Posterior vena cava (tissue), 2 donors: ENCODE results near the gene MEF2C. TPM values are rescaled to one million over a fixed set of nuclear protein-coding genes. Genes with fewer than 3 reads are reported as not detected.
"Not testable (repeated sequence)": the region's sequence is repeated elsewhere in the genome, so short reads cannot be mapped to it uniquely, and the experiment has no call there.

ENCODE experiments used
- DNase-seq: peaks from one replicate; pipeline ENCODE4 v3.0.0-alpha.2; 2020; ENCODE audit warnings: low spot score
- intact Hi-C, 2 donors: fragments of 100-400 bp; cut with DNase I; formaldehyde crosslinking; loops; one replicate each; pipeline versions ENCODE4 v1.14.1 to v1.14.2; 2022 to 2023
- long read RNA-seq, 2 donors: library from polyadenylated mRNA; unstranded; transcript quantifications; one replicate each; pipeline ENCODE4 v2.0.0, GENCODE V29; 2020 to 2021
- total RNA-seq, 2 donors: library from RNA; stranded (reverse); fragmentation: NEBNext Ultra II Directional; extraction: Animal tissue kit (Norgen Biotek cat#: 25700); gene quantifications; one replicate each; pipeline ENCODE4 v1.2.1, GENCODE V29; 2021
- donor health status: DM: yes; HTN: yes; CAD: no.
- donor health status: DM: yes; HTN: yes; CAD: no.

Gene MEF2C
- 10 to 100 TPM; 86.7 to 94.1 TPM for total RNA-seq
- long read RNA-seq, donor 1, partial matches to known transcripts = 2 of 29 reads
- long read RNA-seq, donor 1, other reads (novel, unspliced or antisense) = 23 of 29 reads
- long read RNA-seq, donor 2, transcript MEF2C-217 (10 exons, 3,446 nt) = major isoform, 8 of 59 reads
- long read RNA-seq, donor 2, partial matches to known transcripts = 17 of 59 reads
- long read RNA-seq, donor 2, other reads (novel, unspliced or antisense) = 30 of 59 reads

DNA sequence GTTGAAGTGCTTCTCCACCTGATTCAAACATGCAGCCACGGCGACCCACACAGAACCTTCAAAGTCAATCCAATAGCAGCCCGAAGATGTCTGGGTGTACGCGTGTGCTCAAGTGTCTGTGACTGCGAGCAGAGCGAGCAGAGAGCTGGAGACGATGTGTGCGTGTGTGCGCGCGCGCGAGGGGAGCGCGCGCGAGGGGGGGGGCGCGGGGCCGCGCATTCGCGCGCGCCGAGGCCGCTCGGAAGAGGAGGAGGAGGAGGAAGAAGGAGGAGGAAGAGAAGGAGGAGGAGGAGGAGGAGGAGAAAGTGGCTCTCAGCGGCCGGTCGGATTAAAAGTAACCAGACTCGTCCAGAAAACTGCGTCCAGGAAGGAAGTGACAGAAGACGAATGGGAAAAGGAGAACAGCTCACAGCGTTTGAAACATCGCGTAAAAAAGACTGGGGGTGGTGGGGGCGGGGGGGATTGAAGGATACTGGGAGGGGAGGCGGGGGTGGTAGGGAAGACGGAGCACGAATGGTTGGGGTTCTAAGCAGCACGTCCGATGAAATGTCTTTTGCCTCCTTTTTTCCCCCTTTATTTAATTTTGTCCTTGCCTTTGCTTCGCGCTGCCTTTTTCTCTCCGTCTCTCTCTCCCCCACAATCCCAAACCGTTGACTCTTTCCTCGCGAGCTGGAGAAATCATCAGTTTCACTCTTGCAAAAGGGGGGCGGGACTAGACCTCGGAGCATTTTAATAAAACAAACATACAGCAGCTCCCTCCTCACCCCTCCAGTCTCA lies at the start of gene MEF2C:
Gene MEF2C, minus strand, starts transcription at position 126 of the 777 bp plus-strand sequence. CDS start 59,396 bp downstream, outside the sequence.
- peak; percentile 93 for DNase-seq
- intact Hi-C loops = loop anchor here in 1 of 2 donors (5.0 to 10.0 kb wide), 2 partner anchors 48 to 96 kb away; no protein-coding TSS in a partner anchor

DNA sequence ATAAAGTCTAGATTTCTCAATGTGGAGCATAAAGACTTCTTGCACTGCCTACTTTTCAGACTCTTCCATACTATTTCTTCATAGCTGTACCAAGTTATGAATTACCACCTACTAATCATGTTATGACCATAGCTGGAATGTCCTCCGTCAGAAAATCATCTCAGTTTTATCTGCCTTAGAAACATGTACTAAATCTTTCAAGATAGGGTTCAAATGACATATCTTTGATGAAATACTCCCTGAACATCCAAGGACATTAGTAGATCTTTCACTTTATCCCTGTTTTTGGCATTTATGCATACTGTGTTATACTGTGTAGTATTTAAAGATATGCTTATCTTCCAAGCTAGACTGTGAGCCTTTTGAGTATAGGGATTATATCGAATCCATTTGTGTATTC lies 49.6 kb upstream of the MEF2C start:
- intact Hi-C loops = no loop called here

DNA sequence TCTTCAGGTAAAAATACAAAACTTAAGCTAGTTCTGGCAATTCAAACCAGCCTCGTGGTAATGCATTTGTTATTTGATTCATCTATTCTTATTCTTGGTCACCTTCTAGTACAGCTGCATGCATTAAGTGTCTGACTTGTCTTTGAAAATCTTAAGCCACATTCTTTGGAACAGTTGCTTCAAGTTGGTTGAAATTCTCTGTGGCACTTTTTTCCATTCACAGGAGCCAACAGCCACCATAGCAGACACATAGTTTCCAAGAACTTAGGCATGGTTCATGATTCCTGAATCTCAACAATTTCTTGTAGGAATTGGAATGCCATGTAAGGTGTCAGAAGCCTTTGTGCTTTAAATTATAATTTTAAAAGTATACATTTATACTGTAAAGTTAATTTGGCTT lies 47.4 kb upstream of the MEF2C start:
- intact Hi-C loops = no loop called here

More for the DNA sequence above, 49.6 kb upstream of the MEF2C start:
- DNase-seq = no peak

DNA sequence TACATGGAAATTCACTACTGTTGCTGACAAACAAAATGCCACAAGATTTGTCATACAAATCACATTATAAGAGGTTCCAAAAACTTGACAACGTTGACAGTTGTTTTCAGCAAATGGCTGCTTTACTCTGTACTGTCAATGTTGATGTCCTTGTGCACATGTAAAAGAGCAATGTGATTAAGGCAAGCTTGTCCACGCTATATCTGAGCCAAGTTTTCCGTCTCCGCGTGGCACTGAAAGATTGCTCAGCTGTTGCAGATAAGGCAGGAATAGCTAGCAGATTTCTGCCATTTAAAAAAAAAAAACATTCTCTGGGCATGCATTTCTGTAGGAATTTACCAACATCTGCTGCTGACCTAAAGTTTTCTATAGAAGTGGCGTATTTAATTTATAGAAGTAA lies 46.4 kb upstream of the MEF2C start:
- DNase-seq = no peak

More for the DNA sequence above, 47.4 kb upstream of the MEF2C start:
- no peak for DNase-seq

DNA sequence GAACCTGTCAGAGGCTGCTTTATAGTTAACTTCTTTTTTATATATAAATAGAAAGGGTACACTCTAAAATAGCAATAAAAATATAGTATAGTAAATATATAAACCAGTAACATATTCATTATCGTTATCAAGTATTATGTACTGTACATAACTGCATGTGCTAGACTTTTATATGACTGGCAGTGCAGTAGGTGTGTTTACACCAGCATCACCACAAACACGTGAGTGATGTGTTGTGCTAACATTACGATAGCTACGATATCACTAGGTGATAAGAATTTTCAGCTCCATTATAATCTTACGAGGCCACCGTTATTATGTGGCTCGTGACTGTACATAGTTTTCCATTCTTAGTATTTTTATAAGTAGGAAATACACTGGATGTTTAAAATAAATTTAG lies 43.8 kb upstream of the MEF2C start:
- DNase-seq = no peak
- intact Hi-C loops = no loop called here

More for the DNA sequence above, 46.4 kb upstream of the MEF2C start:
- intact Hi-C loops = no loop called here

DNA sequence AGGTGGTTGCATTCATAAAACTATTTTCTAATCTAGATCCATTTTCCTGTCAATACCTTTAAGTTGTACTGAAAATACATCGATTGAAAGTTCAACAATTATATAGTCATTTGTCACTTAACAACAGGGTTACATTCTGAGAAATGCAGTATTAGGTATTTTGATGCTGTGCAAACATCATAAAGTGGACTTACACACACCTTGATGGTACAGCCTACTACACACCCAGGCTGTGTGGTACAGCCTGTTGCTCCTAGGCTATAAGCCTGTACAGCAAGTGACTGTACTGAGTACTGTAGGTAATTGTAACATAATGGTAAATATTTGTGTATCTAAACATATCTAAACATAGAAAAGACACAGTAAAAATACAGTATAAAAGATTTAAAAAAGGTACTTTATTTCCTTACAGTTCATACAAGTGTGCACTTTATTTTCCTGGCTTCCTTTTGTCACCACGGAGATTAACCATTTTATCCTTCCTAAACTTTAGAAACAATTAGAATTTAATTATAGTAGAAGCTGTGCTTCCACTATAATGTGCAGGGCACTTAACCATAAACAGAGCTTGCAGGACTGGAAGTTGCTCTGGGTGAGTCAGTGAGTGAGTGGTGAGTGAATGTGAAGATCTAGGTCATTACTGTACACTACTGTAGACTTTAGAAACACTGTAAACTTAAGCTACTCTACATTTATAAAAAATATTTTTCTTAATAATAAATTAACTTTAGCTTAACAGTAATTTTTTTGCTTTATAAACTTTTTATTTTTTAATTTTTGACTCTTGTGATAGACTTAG lies 42.9 kb upstream of the MEF2C start:
- DNase-seq = no peak

DNA sequence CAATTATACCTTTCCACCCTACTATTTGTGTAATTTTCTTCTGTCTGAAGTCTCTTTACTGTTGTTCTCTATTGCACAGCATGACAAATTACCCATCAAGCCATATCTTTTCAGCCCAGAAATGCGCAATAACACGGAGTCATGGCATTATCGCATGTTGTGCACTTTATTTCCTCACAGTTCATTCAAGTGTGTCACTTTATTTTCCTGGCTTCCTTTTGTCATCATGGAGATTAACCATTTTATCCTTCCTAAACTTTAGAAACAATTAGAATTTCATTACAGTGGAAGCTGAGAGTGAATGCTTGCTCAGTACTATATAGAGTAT lies 41.3 kb upstream of the MEF2C start:
- DNase-seq = no peak

More for the DNA sequence above, 42.9 kb upstream of the MEF2C start:
- intact Hi-C loops = no loop called here

DNA sequence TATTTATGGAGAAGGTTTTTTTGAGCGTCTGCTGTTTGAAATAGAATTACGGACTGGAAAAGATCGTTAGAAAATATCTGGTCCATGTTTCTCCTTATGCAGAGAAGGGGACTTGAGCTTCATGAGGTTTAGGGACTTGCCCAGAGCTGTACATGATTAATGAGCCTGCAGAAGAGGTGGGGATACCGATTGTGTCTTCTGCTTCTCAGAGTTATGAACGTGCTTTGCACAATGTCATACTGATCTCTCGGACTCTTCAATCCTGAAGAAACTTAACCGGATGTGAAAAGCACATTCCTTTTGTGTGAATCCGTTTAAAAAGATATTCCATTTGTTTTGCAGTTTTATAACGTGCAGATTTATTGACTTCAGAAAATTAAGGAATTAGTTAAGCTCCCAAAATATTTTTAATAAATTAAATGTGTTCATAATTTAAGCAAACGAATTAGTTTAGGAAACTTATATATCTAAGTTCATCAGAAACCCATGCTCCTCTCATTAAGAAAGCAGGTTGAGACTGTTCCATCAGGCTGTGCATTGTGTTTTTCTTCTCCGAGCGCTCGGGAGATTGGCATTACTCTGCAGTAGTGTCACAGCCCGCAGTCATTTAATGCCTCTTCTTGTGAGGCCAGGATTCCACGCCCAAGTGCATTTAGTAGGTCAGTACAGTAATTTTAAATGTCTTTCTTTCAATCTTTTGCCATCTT lies 40.8 kb upstream of the MEF2C start:
- no peak for DNase-seq
- intact Hi-C loops = no loop called here

More for the DNA sequence above, 41.3 kb upstream of the MEF2C start:
- intact Hi-C loops = no loop called here

DNA sequence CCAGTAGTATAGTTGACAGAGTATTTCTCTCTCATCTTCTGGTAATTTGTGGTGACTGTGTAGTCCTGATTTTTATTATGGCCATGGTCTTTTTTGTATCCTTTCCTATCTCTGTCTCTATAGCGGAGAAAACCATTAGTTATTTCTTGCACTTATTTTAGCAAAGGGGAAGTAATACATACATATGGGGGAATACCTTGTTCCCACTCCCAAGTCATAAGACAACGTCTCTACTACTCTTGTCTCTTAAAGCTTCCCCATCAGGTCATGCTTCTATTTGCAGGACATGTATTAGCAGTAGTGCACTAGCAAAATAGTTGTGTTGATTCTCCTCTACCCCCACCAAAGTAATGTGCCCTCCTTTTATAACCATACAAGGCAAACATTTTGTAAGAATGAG lies 29.8 kb upstream of the MEF2C start:
- intact Hi-C loops, DNase-seq: not testable (repeated sequence)

DNA sequence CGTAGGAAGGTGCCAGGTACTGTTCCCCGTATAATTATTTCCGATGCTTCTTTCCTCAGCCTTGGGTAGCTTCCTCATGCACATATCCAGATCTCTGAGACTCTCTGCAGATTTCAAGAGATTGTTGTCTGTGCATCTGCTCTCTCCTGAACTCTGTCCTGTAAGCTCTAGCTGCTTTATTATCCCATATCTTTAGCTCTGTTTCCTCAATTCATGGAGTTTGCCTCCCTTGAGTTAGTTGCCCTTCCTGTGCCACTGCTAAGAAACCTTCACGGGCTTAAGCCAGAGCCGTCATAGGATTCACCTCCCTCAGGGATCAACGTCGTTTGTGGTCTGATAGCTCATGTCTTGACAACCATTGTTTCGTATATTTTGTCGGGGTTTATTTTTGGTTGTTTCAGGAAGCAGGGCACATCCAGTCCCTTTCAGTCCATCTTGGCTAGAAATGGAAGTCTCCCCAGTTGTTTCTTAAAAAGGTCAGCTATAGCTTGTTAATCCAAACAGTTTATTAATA lies 28.1 kb upstream of the MEF2C start:
- DNase-seq, intact Hi-C loops: not testable (repeated sequence)

DNA sequence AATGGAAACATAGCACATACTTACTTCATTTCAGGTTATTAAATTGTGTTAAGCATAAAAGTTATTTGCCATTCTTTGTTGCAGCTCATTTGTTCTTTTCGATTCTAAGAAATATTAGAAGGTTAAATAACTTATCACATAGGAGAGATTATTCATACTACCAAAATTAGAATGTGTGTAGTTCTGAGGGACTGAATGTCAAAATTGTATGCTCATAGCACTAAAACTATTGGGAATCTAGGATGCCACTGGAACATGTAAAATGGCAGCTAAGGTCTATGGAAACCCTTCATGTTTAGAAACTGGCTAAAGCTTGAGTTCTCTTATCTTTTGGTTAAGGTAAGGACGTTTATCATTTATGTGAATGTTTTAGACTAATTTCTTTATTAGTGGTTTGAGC lies 21.5 kb upstream of the MEF2C start:
- intact Hi-C loops, DNase-seq: not testable (repeated sequence)

DNA sequence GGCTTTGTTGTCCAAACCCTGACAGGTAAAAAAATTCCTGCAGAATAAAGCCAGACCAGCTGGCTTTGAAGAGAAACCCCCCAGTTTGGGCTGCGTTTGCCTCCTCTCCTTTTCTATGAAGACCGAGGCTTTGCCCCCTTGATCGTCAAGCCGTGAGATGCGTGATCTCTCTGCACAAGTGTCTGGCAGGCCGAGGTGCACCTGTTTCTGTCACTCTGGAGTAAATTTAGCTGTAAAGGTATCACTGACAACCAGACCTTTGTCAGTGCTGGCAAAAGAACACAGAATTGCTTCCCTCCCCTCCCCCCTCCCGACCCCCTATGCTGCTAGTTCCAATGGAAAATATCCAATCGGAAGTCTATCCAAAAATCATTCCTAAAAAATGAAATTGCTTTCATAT lies 21.0 kb upstream of the MEF2C start:
- DNase-seq, intact Hi-C loops: not testable (repeated sequence)

DNA sequence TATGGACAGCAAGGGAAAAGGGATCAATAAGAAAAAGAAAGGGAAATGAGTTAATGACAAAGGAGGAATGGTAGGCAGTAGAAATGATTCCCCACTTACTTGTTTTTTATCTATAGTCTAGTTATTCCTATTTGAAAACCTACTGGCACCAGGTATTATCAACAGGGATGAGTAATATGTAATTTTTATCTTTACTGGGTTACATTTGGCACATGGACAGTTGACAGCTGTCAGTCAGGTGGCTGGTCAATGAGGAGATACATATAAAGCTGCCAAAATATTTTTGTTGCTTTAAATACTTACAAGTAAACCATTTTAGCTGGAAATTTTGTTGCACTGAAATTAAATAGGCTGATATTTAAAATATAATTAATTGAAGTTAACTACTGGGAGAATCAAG lies 18.1 kb upstream of the MEF2C start:
- intact Hi-C loops = not testable (repeated sequence)

DNA sequence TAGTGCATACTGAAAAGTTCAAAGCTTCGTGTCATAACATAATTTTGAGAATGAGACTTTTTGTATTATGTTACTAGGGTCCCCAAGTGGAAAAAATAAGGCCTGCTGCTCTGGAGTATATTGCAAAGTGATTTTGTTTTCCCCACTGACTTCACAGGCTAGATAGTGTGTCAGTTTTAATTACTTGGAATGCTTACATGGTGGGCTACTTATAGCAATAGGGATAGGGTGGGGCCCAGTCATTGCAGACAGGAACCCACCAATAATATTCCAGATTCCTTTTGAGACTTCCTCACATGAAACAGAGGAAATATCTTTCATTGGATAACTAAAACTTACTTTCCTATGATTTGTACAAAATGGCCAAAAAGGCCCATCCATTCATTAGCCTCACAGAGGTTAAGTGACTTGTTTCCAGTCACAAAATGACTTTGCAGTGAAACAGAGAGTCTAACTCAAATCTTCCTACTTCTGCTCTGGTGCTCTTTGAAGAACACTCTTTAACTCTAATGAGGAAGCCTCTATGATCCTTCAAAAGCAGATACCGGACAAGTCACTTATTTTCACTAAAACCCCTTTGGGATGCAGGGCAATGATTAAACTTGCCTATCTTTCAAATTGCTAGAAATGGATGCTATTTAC lies 16.2 kb upstream of the MEF2C start:
- intact Hi-C loops = no loop called here
- no peak for DNase-seq

More for the DNA sequence above, 18.1 kb upstream of the MEF2C start:
- DNase-seq = not testable (repeated sequence)

DNA sequence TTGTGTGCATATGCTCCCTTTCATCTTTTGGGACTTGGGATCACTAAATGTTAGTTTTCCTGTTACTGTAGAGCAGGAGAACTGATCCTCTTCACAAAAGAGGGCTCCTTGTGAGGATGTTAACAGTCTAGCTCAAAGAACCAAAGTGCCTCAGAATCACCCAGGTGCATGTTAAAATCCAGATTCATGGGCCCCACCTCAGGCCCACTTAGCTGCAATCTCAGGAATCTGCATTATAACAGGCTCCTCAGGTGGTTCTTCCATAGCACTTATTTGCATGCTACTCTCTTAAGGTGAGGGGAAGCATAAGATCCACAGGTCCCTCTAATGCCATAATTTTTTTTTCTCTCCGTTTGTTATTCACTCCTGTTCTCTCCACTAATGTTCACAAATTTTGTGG lies 14.8 kb upstream of the MEF2C start:
- intact Hi-C loops = no loop called here
- DNase-seq = no peak

DNA sequence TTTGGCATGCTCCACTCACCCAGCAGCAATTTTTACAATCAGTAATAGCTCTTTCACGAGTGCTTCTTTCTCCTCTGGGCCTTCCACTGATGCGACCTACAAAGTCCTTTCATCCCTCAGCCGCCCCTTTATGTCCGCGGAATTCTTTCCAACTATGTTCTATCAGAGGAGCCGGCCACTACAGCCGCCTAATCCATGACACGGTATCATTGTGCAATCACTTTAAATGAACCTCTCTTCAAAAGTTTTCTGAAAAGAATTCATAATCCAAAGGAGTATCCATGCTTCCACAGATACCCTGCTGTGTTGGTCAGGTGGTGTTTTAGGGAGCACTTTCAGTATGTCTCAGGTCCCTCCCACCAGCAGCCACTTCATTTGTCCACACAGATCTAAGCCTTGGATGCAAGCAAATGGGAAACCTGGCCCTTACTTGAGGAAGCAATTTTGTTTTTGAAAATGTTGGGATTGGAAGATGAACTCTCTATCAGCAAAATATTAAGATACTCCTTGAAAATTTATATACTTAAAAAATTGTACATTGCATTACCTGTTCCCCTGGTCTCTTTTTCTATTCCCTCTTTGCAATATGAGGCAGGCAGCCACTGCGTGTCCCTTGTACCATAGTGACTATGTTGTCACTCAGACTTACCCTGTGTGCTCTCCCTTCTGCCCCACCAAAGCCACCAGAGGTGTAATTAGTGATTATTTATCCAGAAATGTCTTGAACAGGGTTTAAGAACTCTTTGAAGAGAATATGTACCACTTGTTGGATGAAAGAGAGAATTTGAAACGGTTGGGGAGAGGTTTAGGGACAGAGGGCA lies 12.9 kb upstream of the MEF2C start:
- intact Hi-C loops = no loop called here
- no peak for DNase-seq

DNA sequence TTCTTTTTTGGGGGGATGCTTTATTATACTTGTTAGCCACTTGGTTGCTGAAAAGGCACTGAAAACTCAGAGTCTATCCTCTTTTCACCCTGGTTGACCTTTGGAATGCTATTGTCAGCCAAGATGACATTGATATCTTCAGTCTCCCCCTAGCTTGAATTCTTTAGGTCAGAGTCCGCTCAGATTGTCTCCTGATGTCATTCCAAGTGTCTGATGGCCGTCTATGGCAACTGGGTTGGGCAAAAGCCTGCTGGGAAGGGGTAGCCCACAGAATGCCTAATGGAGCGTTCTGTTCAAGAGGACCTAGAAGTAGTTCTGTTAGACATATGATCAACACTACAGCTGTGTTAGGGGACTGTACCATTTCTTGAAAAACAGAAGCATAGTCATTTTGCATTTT lies 9.7 kb upstream of the MEF2C start:
- no peak for DNase-seq
- intact Hi-C loops = no loop called here
